HG03196 (cell line): ENCODE results near the gene TCF7.

ENCODE experiments used
- ATAC-seq: cut with Tn5 transposase; IDR thresholded peaks from one replicate; pipeline ENCODE4 v1.9.1; 2021; ENCODE audit not compliant: unreplicated experiment

The TCF7 gene

DNA sequence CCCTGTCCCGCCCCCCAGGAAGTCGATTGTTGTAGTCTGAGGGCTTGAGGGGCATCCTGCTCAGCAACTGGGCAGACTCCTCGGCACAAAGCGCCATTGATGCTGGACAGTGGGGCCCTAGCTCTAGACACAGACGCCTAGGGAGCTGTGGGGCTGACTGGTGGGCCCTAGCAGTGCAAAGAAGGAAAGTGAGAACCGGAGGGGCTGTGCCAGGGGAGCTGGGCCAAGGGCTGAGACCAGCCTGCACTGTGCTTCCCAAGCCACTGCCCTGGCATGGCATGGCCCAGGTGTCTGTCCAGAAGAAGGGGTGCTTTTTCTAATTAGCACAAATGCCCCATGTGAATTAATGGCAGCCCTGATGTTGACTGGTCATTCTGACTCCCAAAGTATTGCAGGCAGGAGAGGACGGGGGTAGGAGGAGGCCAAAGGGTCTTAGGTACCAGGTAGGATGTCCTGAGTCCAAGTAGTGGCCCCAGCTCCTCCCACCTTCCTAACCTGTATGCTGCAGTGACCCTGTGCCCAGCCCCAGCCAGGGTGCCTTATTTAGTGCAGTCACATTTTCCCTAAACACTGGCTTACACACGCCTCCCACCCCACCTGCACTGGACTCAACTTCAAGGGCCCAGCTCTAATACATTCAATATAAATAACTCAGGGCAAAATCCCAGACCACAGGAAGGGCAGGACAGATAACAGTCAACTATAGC lies 15.9 kb downstream of the TCF7 start:
- ATAC-seq = no peak

DNA sequence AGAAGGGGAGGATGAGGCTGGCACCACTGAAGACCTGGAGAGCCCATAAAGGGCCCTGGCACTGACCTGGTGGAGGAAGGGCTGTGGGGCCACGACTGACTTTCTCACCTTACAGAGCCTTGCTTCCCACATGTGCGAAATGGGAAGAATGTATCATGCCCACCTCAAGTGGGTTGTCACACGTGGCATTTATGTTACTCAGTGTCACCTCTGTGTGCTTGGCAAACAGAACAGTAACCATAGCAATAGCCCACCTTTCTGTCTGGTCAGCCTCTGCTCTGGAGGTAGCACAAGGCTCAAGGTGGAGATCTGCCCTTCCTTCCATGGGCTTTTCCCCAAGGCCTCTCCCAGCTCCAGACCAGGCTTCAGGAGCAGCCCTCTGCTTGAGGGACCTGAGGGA lies 16.7 kb downstream of the TCF7 start:
- no peak for ATAC-seq

DNA sequence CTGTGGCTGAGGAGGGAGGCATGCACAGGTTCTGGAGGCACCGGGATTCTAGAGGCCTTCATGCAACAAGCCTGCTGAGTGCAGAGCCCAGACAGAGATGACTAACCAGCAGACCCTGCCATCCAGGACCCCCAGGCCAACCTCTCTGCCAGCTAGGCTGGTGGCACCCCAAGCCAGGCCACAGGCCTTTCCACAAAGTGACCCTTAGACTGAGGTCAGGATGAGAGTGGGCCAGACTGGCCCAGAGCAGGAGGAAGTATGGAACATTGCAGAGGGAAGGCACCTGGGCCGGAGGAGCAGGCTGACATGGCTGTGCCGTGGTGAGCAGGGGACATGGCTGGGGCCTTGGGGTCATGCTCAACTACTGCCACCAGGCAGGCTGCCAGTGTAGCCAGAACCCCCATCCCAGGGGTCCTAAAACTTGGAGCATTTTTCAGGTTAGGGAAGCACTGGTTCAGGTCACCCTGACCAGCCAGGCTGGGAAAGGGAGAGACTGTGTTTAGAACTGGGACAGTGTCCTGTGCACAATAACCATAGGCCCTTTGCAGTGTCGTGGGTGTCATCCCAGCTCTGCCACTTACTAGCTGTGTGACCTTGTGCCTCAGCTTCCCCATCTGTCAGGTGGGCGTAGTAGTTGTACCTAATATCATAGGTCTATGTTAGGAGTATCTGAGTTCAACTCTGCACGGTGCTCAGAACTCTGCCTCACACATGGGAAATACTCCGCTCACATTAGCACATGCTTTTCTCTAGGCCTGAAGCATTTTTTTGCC lies 17.3 kb downstream of the TCF7 start:
- ATAC-seq = no peak

DNA sequence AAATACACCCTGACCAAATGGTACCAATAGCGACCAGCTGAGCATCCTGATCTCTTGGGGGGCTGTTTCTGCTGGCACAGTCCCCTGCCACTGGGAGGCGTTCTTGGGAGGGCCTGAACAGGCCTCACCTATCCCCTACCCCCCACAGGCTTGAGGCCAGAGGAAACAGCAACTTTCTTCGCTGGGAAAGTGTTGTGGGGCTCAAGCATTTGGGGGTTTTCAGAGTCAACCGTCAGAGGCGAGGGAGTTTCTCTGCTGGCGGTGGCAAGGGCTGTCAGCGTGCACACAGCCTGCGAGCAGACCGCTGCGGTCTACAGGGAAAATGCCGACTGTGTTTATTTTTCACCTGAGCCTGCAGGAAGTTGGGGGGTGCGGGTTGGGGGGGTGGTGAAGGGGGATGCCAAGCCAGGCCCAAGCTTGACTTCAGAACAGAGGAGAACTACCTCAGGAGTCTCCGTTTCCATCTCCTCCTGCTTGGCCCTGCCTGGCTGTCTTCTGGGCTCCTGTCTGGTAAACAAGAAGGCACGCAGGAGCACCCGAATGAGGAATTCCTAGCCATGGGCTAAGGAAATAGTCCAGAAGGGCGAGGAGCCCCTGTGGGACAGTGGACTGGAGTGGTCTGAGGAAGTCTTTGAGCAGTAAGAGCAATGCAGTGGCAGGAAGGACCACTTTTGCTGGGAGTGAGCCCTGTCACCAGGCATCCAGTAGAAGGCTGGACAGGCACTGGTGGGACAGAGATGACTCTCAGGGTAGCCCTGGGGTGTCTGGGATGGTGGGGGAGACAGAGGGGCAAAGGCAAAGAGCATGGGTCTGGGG lies 18.1 kb downstream of the TCF7 start:
- peak; percentile 39 for ATAC-seq

DNA sequence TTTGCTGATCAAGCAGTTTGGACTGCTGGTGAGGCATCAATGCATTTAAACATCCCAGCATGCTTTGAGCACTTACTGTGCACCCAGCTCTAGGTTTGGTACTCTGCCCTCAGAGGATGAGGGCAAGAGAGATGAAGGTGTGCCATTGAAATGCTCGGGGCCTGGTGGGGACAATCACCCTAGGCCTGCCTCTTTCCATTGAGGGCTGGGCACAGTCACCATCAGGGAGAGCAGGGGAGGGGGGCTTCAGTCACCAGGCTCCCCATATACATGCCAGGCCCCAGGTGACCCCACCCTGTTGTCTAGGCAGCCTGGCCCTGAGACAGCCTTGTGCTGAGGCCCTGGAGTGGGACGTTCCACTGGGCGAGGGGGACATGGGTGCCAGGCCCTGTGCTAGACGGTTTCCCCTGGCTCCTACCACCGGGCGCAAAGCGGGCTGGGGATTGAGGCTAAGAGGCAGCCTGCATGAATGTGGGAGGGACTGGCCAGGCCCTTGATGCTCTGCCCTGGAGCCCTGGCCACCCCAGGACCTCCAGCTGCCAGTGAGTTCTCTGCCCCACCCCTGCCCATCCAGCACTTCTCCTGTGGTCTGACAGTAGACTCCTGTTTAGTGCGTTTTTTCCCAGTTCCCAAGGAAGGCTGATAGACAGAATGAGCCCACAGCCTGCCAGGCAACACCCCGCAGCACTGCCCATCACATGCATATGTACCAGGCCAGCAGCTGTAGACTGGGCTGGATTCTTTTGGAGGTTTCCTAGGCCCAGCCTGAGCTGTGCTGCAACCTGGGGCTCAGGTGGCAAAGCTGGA lies 18.9 kb downstream of the TCF7 start:
- no peak for ATAC-seq

DNA sequence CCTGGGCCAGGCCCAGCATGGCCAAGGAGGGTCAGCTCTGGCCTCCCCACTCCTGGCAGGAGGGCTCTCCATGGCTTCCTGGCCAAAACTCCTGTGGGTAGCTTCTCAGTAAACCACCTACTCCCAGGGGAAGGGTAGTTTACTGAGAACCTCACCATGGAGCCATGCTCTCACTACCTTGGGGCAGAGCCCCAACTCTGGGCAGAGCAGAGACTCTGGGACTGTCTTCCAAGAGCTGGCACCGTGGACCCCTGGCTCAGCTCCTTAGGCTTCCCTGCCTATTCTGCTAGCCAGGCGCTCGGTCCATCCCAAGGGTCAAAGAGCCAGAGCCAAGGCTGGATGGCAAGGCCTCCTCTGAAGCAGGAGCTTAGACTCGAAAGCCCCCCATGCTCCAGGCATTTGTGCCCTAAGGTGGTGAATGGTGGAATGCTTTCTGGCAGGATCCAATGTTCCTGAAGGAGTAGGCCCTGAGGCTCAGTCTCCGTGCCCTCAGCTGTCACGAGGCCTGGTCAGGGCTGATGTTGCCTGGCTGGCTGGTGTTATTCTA lies 19.6 kb downstream of the TCF7 start:
- no peak for ATAC-seq

DNA sequence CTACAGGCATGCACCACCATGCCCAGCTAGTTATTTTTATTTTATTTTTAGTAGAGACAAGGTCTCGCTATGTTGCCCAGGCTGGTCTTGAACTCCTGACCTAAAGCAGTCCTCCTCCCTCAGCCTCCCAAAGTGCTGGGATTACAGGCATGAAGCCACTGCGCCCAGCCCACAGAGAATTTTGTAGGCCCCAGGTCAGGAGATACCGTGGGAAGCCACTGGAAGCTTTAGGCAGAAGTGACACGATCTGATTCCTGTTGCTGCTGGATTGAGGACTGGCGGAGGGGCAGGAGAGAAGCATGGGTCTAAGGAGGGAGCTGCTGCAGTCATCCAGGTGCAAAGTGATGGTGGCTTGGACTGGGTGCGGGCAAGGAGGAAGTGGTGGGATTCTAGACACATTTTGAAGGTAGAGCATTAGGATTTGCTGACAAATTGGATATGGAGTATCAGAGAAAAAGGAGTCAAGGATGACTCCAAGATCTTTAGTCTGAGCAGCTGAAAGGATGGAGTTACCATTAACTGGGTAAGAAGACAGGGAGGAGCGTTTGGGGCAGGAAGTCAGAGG lies 20.7 kb downstream of the TCF7 start:
- no peak for ATAC-seq

DNA sequence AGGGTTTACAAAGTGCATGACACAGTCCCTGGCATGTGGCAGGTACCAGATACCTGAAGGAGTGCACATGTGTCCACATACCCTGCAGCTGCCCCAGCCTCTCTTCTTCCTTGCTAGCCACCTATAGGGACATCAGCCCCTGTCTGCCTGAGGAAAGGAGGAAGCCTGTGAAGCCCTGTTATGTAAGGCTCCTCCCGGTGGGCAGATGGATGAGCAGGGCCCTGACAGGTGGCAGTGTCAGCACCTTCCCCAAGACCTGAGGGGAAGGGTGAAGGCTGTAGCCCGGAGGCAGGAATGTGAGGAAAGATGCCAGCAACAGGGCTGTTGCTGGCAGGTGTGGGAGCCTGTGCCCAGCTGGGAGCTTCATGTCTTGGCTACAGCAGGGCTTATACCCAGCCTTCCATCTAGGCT lies 21.7 kb downstream of the TCF7 start:
- ATAC-seq = no peak

DNA sequence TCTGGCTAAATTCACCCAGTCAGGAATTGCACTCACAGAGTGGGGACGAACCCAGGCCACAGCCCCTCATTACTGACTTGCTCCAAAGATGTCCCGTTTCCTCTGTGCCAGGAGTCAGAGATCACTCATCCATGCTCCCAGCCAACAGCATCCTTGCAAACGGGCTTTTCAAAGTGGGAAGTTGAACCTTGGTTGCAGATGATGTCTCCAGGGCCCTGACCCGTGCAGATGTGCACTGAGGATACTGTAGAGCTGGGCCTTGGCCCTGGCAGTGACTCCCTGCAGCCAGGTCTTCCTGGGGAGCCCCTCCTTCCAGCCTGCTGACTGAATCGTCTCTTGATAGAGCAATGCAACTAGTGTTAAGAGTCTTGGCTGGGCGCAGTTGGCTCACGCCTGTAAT lies 22.3 kb downstream of the TCF7 start:
- ATAC-seq = no peak

DNA sequence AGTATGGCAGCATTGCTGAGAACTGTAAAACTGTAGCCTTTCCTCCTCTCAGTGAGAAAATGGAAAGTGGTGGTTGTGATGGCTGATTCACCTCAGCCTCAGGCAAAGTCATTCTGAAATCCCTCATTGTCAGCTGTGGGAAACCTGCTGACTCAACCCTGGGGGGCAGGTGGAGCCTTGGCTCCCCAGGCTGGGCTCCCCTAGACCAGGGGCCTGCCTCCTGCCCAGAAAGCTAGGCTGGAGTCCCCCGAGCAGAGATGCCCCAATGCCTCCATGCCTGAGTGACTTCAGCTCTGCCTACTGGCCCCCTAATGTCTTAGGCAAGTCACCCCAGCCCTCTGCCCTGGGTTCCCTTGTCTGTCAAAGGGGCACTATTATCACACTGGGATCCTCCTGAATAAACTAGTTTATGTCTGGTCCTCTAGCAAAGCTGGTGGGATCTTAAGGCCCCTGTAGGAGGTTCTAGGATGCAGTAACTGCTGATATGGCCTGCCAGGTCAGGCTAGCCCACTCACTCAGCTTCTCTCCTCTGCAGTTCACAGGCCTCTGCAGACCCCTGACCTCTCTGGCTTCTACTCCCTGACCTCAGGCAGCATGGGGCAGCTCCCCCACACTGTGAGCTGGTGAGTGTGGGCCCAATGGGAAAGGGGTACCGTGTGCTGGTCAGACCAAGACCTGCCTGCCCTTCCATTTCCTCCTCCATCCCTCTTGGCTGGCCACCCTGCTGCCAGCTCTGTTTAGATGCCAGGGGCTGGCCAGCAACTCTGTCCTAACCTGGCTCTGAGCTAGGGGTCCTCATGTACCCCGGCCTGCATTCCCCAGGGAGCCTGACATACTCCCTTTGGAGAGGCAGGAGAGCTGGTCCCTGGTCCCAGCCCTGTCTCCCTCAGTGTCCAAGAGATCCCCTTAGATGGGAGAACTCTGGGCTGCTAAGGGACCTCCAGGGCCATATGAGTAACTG lies 24.2 kb downstream of the TCF7 start:
- peak; percentile 68 for ATAC-seq

DNA sequence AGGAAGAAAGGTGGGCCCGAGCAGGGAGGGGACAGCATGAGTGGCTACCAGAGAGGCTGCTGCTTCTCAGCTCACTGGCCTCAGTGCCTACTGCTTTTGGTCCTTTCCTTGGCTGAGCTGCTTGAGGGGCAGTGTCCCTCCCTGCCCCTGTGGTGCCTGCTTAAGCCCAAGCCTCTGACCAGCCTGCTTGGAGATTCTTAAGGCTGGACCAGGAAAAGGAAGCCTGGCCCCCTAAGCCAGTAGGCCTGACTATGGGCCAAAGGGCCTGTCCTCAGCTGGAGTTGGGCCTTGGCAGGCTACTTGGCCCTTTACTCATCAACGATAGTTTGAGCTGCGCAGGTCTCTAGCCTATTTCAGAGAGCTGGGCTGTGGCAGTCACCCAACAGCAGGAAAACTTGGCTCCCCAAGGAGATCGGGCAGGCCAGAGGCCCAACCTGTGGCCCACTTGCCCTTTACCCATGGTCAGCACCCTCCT lies 24.9 kb downstream of the TCF7 start:
- no peak for ATAC-seq

DNA sequence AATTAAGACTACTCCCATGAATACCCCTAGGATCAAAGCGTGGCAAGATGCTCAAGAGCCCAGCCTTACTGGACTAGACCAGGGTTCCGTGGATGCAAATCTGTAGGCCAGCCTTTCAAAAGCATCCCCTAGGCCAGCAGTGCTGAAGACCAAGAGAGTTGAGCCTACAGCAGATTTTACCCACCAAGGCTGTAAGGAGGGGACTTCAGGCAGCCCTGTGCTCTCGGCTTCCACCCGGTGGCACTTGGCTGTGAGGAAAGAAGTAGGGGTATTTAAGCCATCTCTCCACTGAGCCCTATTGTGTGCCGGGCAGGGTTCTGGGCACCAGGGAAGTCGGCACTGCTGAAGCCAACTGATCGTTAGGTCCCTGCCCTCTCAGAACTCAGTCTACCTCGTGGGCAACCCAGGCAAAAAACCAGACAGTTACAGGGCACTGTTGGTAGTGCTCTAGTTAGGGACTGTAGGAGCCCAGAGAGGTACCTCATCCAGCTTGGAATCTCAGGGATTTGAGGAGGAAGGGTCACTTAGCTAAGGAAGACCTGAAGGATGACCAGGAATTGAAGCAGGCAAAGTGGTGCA lies 25.5 kb downstream of the TCF7 start:
- ATAC-seq = no peak

DNA sequence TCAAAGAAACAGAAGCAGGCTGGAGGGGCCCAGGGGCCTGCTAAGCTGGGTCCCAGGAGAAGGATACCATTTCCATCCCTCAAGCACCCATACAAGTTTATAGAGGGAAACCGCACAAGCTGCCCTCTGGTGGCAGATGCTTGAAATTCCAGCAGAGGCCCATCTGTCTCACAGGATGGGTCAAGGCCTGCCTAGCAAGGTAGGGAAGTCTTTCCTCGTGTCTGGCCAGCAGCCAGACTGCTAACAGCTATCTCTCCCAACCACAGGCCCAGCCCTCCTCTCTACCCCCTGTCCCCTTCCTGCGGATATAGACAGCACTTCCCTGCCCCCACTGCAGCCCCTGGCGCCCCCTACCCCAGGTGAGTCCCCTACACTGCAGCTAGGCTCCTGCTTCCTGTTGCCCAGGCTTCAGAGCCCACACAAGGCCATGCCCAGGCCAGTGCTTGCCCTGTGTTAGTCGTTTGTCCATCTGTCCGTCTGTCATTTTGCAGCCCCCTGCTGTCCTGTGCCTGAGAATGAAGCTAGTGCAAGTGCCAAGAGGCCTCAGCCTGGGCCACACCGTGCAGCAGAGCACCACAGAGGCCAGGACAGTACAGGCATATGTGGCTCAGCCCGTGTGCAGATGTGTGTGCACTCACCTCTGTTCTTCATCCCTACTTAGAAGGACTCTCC lies 26.2 kb downstream of the TCF7 start:
- ATAC-seq = no peak

DNA sequence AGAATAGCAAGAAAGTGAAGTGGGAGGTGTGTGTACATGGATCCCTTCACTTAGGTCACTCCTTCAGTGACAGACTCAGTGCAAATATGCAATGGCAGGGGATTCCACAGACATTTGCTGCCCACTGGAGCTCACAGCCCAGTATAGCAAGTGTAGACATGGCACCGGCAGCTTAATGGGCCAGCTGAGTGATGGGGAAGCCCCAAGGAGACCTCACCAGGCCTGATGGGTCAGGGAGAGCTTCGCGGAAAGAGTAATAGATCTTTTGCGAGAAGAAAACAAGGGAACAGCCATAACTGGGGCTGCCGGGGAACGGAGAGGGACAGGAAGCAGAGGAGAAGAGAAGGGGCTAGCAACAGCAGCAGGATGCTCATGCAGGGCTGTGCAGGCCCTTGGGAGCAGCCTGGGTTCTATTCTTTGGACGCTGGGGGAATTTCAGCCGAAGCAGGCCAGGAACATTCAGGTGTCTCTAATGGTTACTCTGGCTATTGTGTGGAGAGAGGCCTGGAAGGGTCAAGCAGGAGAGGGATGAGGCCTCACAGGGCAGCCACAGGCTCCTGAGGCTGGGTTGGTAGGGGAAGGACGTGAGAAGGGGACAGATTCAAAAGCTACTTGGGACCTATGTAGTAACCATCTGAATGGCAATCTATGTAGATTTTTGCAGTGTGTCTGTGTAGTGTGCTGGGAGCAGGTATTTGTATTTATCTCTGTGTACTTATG lies 27.0 kb downstream of the TCF7 start:
- ATAC-seq = no peak

DNA sequence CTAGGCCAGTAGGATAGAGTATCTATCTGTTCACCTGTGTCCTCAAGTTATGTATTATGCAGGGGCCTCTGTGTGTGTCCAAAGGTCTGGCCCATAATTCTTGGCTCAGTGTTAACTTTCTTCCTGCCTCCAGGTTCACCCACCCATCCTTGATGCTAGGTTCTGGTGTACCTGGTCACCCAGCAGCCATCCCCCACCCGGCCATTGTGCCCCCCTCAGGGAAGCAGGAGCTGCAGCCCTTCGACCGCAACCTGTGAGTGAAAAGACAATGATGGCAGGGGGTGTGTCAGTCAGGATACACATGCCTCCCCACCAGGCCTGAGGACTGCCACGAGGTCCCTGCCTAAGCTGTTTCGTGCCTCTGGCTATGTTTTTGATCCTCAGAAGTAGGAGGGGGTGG lies 27.6 kb downstream of the TCF7 start:
- no peak for ATAC-seq

DNA sequence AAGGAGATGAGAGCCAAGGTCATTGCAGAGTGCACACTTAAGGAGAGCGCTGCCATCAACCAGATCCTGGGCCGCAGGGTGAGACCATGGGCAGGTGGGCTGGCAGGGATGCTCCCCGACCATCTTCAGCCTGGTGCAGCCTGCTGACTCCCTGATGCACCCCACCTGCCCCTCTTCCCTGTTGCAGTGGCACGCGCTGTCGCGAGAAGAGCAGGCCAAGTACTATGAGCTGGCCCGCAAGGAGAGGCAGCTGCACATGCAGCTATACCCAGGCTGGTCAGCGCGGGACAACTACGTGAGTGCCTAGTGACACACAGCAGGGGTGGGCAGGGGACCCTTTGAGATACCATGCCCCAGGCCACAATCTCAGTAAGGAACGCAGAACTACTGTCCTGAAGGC lies 28.3 kb downstream of the TCF7 start:
- ATAC-seq = no peak

DNA sequence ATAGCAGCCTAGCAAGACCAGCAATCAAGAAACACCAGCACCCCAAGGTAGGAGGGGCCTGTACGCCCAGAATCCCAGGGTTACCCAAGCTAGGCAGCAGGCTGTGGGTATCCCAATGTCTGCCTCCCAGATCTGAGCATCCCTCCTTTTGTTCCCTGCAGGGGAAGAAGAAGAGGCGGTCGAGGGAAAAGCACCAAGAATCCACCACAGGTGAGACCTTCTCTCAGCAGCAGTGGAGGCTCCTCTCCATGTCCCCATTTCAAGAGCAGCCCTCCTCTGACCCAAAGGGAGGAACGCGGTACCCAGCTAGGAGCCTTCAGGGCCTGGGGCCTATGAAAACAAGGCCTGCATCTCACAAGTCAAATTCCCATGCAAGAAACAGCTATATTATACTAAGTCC lies 28.9 kb downstream of the TCF7 start:
- no peak for ATAC-seq
